Endodermal cell (in vitro differentiated cells): Measurements from ENCODE around the gene SH2B2. TPM values are rescaled to one million over a fixed set of nuclear protein-coding genes. Genes with fewer than 3 reads are reported as not detected.

Source experiments
- DNase-seq: peaks from one replicate; pipeline ENCODE4 v3.0.0-alpha.2; 2017
- H3K27ac ChIP-seq: 2 replicates; pipeline ENCODE4 v1.5.1; 2013; ENCODE audit warnings: mild to moderate bottlenecking, low read depth, low read length, moderate library complexity
- H3K27me3 ChIP-seq: 2 replicates; pipeline ENCODE4 v1.6.1; 2013; ENCODE audit warnings: mild to moderate bottlenecking, low read length, moderate library complexity; ENCODE audit not compliant: insufficient read depth, control insufficient read depth, poor library complexity, severe bottlenecking
- H3K36me3 ChIP-seq: 2 replicates; pipeline ENCODE4 v1.7.0; 2013; ENCODE audit warnings: mild to moderate bottlenecking, low read length, moderate library complexity; ENCODE audit not compliant: control insufficient read depth, insufficient read depth
- H3K4me1 ChIP-seq: one replicate; pipeline ENCODE4 v1.7.0; 2013; ENCODE audit warnings: low read length; ENCODE audit not compliant: control insufficient read depth, insufficient read depth
- H3K4me3 ChIP-seq: 2 replicates; pipeline ENCODE4 v1.5.1; 2013; ENCODE audit warnings: mild to moderate bottlenecking, low read length, moderate library complexity
- H3K9ac ChIP-seq: 2 replicates; pipeline ENCODE4 v1.6.1; 2013; ENCODE audit warnings: mild to moderate bottlenecking, low read length, moderate library complexity; ENCODE audit not compliant: poor library complexity, severe bottlenecking; ENCODE audit errors: extremely low read depth
- H3K9me3 ChIP-seq: 2 replicates; pipeline ENCODE4 v1.6.1; 2013; ENCODE audit warnings: mild to moderate bottlenecking, low read length, moderate library complexity; ENCODE audit not compliant: control insufficient read depth
- H3K27ac Mint-ChIP-seq: 2 replicates; pipeline ENCODE4 v1.8.0; 2020; ENCODE audit warnings: mixed read lengths
- H3K27me3 Mint-ChIP-seq: 2 replicates; pipeline ENCODE4 v1.8.0; 2021; ENCODE audit warnings: mild to moderate bottlenecking, mixed read lengths; ENCODE audit not compliant: insufficient read depth
- H3K36me3 Mint-ChIP-seq: 2 replicates; pipeline ENCODE4 v1.8.0; 2020; ENCODE audit warnings: low read depth, mixed read lengths
- H3K4me1 Mint-ChIP-seq: 2 replicates; pipeline ENCODE4 v1.8.0; 2020; ENCODE audit warnings: mixed read lengths
- H3K4me3 Mint-ChIP-seq: 2 replicates; pipeline ENCODE4 v1.8.0; 2020; ENCODE audit warnings: mild to moderate bottlenecking, moderate library complexity, mixed read lengths
- H3K9me3 Mint-ChIP-seq: 2 replicates; pipeline ENCODE4 v1.8.0; 2020; ENCODE audit warnings: mild to moderate bottlenecking, mixed read lengths
- WGBS, 2 experiments: methylation state at CpG; one replicate each; pipeline versions ENCODE4 v1.1.5 to v1.1.7; 2013; ENCODE audit warnings: missing lambda C conversion rate in 2 of 2, mixed read lengths in 1 of 2; ENCODE audit not compliant: insufficient coverage in 1 of 2, insufficient read length in 1 of 2; 5-methylcytosine and 5-hydroxymethylcytosine counted together
- total RNA-seq, 2 donors: library from RNA; stranded (reverse); fragmentation: NEBNext Ultra II Directional in 1 of 2; extraction: Animal tissue kit (Norgen Biotek cat#: 25700) in 1 of 2; gene quantifications; 2 replicates in 1 of 2; 3 replicates in 1 of 2; pipeline ENCODE4 v1.2.1, GENCODE V29; 2021
- TF ChIP-seq, protein P1 (sequence below): fragments of 200-600 bp; sonication (generic); conservative IDR thresholded peaks from 2 replicates; pipeline ENCODE4 v1.5.0; 2021; ENCODE audit warnings: antibody characterized with exemption, mild to moderate bottlenecking

SH2B2 gene
- total RNA-seq, 2 donors from 2014 or later: 8.0 to 8.7 TPM

DNA sequence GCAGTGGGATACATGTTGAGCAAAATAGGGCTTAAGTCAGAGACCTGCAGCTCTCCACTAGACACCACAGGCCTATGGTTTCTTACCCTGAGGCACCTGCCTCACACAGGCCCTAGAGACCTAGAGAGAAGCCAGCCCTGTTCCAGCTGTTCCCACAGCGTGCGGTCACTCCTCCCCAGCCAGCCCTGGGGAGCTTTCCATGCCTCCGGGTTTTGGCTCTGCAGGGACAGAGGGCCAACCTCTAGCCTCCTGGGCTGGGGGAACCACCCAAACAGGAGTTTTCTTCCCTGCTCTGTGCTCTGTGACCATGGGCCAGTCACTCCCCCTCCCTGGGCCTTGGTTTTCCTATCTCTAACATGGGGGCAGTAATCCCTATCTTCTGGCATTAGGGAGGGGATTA, 33.0 kb downstream of the SH2B2 start:
- H3K4me1 Mint-ChIP-seq: peaks cover 4% of the 10 kb centered on the region
- no peak for DNase-seq

DNA sequence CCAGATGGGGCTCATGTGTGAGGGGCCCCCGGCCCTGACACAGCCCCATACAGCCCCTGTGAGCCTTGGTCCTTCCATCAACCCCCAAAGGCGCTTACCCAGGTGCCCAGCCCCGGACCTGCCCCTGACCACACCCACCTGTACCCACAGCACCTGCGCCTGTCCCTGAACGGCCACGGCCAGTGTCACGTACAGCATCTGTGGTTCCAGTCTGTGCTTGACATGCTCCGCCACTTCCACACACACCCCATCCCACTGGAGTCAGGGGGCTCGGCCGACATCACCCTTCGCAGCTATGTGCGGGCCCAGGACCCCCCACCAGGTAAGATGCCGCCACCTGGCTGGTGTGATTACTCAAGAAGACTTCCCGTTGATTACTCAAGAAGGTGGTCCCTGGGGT, 33.5 kb downstream of the SH2B2 start:
- H3K4me3 ChIP-seq: no peak overlapping the region
- Mint-ChIP-seq H3K9me3 (no peaks in the 10 kb centered on the region), H3K36me3 (peaks cover 4% of the 10 kb centered on the region), H3K4me1 (peaks cover 4% of the 10 kb centered on the region), H3K4me3 (no peak overlapping the region), H3K27me3 (no peaks in the 10 kb centered on the region), H3K27ac (no peak overlapping the region)
- H3K27ac ChIP-seq: no peak overlapping the region
- no peak overlapping the region for H3K9ac ChIP-seq
- TF ChIP-seq, protein P1, sequence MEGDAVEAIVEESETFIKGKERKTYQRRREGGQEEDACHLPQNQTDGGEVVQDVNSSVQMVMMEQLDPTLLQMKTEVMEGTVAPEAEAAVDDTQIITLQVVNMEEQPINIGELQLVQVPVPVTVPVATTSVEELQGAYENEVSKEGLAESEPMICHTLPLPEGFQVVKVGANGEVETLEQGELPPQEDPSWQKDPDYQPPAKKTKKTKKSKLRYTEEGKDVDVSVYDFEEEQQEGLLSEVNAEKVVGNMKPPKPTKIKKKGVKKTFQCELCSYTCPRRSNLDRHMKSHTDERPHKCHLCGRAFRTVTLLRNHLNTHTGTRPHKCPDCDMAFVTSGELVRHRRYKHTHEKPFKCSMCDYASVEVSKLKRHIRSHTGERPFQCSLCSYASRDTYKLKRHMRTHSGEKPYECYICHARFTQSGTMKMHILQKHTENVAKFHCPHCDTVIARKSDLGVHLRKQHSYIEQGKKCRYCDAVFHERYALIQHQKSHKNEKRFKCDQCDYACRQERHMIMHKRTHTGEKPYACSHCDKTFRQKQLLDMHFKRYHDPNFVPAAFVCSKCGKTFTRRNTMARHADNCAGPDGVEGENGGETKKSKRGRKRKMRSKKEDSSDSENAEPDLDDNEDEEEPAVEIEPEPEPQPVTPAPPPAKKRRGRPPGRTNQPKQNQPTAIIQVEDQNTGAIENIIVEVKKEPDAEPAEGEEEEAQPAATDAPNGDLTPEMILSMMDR: no peak
- H3K36me3 ChIP-seq: no peaks in the 10 kb centered on the region
- no peak for DNase-seq
- no peaks in the 10 kb centered on the region for H3K4me1 ChIP-seq
- H3K9me3 ChIP-seq: no peaks in the 10 kb centered on the region
- H3K27me3 ChIP-seq: no peaks in the 10 kb centered on the region
- 90 to 94% methylated on average over 2 to 14 of the region's 14 CpGs for WGBS, 2 experiments

More for the DNA sequence above, 33.0 kb downstream of the SH2B2 start:
- Mint-ChIP-seq H3K27ac (no peak overlapping the region), H3K36me3 (peaks cover 7% of the 10 kb centered on the region), H3K9me3 (no peaks in the 10 kb centered on the region), H3K27me3 (no peaks in the 10 kb centered on the region), H3K4me3 (no peak overlapping the region)
- Histone ChIP-seq H3K27ac (no peak overlapping the region), H3K4me3 (no peak overlapping the region), H3K4me1 (no peaks in the 10 kb centered on the region), H3K9me3 (no peaks in the 10 kb centered on the region), H3K27me3 (no peaks in the 10 kb centered on the region), H3K9ac (no peak overlapping the region), H3K36me3 (no peaks in the 10 kb centered on the region)
- TF ChIP-seq, protein P1: no peak
- WGBS, 2 experiments: 95% methylated on average over 3 of the region's 3 CpGs; no CpG with 5 or more reads in 1 of the 2 experiments

GRCh38 chr7:102320601-102321350, 34.1 kb downstream of the SH2B2 start:
- peaks cover 4% of the 10 kb centered on the region for H3K36me3 Mint-ChIP-seq
- WGBS, 2 experiments: 86 to 99% methylated on average over 24 to 37 of the region's 37 CpGs
- no peak overlapping the region for H3K27ac Mint-ChIP-seq

More at GRCh38 chr7:102320601-102321350, 34.1 kb downstream of the SH2B2 start:
- Histone ChIP-seq H3K4me1 (no peaks in the 10 kb centered on the region), H3K27ac (no peak overlapping the region), H3K4me3 (no peak overlapping the region), H3K9ac (no peak overlapping the region), H3K27me3 (no peaks in the 10 kb centered on the region), H3K36me3 (no peaks in the 10 kb centered on the region), H3K9me3 (no peaks in the 10 kb centered on the region)
- Mint-ChIP-seq H3K4me1 (peaks cover 4% of the 10 kb centered on the region), H3K4me3 (no peak overlapping the region), H3K27me3 (no peaks in the 10 kb centered on the region), H3K9me3 (no peaks in the 10 kb centered on the region)
- TF ChIP-seq, protein P1: no peak
- DNase-seq: no peak
